ENCODE data around the gene PTPRG.

PTPRG gene

DNA sequence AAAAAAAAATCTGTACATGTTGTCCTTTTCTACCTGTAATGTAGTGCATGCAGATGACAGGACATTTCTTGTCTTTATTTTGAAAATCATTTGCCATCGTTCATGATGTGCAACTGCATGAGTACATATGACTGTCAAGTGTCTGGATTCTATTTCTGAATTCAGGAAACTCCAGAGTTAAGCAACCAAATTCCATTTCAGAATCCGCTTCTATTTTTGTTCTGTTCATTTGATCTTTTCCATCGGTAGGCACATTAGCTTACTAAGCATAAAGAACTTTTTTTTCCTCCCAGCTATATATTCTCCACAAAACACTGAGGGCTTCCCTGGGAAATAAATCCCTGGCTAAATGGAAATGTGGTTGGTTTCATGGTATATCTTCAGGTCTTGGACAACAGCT is 365.6 kb downstream of the PTPRG start:
- TF ChIP-seq, protein P1, sequence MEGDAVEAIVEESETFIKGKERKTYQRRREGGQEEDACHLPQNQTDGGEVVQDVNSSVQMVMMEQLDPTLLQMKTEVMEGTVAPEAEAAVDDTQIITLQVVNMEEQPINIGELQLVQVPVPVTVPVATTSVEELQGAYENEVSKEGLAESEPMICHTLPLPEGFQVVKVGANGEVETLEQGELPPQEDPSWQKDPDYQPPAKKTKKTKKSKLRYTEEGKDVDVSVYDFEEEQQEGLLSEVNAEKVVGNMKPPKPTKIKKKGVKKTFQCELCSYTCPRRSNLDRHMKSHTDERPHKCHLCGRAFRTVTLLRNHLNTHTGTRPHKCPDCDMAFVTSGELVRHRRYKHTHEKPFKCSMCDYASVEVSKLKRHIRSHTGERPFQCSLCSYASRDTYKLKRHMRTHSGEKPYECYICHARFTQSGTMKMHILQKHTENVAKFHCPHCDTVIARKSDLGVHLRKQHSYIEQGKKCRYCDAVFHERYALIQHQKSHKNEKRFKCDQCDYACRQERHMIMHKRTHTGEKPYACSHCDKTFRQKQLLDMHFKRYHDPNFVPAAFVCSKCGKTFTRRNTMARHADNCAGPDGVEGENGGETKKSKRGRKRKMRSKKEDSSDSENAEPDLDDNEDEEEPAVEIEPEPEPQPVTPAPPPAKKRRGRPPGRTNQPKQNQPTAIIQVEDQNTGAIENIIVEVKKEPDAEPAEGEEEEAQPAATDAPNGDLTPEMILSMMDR (IDR thresholded peaks at IDR 0.05; ENCODE audit: low read depth, low read length, missing control alignments): no peak
- no peak overlapping the region for H3K4me3 ChIP-seq (ENCODE audit: low read depth, low read length)
- in situ Hi-C loops (cut with HindIII; ENCODE audit: low sequenced_read_pairs): no loop called here
- DNase-seq (ENCODE audit: low read depth): peak; percentile 36

DNA sequence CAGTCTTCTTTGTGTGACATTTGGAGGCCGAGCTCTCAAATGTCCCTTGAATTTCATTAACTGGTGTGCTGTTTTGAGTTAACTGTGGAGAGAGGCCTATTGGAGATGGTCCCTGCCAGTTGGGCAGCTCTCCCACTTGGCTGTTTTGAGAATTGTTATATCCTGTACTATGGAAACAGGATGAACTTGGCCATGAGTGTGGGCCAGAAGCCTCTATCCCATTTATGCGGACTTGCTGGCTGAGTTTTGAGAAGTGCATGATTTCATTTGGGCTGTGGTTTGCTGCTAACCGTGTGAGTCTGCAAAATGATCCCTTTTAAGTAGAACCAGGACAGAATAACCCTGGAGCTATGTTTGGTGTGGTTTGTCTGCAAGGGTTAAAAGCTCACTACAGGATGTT is 366.0 kb downstream of the PTPRG start:
- no peak overlapping the region for H3K4me3 ChIP-seq (ENCODE audit: low read depth, low read length)
- peak; percentile 99 for DNase-seq (ENCODE audit: low read depth)
- in situ Hi-C loops (cut with HindIII; ENCODE audit: low sequenced_read_pairs): no loop called here
- TF ChIP-seq, protein P1 (IDR thresholded peaks at IDR 0.05; ENCODE audit: low read depth, low read length, missing control alignments): no peak

DNA sequence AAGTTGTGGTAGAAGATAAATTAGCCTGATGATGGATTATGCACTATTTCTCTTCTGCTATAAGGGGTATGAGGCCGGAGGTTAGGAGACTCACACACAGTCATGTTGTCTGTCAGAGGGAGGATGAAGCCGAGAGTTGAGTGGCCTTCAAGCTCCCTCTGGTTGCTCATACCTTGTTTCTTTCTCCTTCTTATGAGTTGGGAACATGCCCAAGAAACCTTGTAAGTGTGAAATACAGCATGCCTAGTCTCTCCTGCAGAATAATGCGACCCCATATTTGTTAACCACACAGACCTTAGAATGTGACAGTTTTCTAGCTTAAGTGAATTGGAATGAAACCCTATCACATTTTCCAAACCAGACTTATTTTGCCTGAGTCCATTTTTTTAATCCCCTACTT is 366.7 kb downstream of the PTPRG start:
- TF ChIP-seq, protein P1 (IDR thresholded peaks at IDR 0.05; ENCODE audit: low read depth, low read length, missing control alignments): no peak
- in situ Hi-C loops (cut with HindIII; ENCODE audit: low sequenced_read_pairs): no loop called here
- no peak overlapping the region for H3K4me3 ChIP-seq (ENCODE audit: low read depth, low read length)
- DNase-seq (ENCODE audit: low read depth): peak; percentile 37

DNA sequence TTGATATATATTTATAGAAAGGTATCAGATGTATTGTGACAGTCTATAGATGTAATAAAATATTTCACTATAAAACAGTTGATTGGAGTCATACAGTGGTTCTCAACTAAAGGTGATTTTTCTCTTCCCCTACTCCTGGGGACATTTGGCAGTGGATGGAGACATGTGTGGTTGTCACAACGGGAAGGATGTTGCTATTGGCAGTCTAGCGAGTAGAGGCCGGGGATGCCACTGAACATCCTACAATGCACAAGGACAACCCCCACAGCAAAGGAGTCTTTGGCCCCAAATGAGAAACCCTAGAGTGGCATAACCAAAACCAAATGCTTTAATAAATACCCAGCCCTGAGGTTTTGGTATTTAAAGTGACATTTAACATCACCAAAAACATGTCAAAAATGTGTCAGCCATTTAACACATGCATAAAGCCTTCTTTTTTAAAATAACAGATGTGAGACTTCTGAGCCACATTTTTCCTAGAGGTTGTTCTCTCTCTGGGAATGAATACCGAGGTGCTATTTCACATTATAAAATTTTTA is 367.5 kb downstream of the PTPRG start:
- no peak overlapping the region for H3K4me3 ChIP-seq (ENCODE audit: low read depth, low read length)
- in situ Hi-C loops (cut with HindIII; ENCODE audit: low sequenced_read_pairs): no loop called here
- TF ChIP-seq, protein P1 (IDR thresholded peaks at IDR 0.05; ENCODE audit: low read depth, low read length, missing control alignments): no peak
- DNase-seq (ENCODE audit: low read depth): no peak

DNA sequence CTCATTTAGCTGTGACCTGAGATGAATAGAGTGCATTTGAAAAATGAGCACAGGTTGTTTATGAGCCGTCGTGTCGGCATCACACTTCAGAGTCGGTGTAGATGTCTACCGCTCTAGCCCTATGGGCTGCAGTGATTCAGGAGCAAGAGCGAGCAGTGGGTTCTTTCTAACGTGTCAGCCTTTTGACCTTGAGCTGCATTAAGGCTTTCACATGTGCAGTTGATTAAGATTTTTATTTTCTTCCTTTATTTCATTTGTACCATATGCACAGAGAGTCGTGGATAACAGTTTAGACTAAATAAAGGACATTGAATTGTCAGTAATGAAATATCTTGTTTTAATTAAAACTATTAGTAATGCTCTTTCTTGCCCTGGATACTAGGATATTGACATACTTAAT is 368.2 kb downstream of the PTPRG start:
- no peak for DNase-seq (ENCODE audit: low read depth)
- in situ Hi-C loops (cut with HindIII; ENCODE audit: low sequenced_read_pairs): no loop called here
- no peak overlapping the region for H3K4me3 ChIP-seq (ENCODE audit: low read depth, low read length)
- TF ChIP-seq, protein P1 (IDR thresholded peaks at IDR 0.05; ENCODE audit: low read depth, low read length, missing control alignments): no peak

DNA sequence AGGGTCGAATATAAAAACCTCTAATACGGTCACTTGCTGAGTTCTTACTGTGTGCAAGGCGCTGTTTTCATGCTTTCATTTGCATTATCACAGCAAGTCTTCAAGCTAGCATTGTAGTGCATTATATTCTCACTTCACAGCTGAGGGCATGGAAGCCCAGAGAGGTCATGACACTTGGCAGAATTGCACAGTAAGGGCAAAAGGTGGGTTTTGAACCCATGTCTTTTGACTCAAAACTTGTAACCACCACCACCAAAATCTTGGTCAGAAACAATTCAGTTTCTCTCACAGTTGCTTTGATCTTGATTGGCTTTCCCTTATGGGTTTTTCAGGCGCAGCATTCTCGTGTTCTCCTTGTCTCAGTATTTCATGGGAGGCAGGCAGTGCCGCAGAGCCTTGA is 371.1 kb downstream of the PTPRG start:
- in situ Hi-C loops (cut with HindIII; ENCODE audit: low sequenced_read_pairs): no loop called here
- TF ChIP-seq, protein P1 (IDR thresholded peaks at IDR 0.05; ENCODE audit: low read depth, low read length, missing control alignments): no peak
- DNase-seq (ENCODE audit: low read depth): no peak

More for the DNA sequence above, 371.1 kb downstream of the PTPRG start:
- H3K4me3 ChIP-seq (ENCODE audit: low read depth, low read length): no peak overlapping the region

All from astrocyte of the cerebellum (primary cell).